OCI-LY7 (cell line): Measurements from ENCODE around the gene IGF2. TPM values are rescaled to one million over a fixed set of nuclear protein-coding genes. Genes with fewer than 3 reads are reported as not detected.

ENCODE experiments used
- BruUV-seq: library from RNA; stranded (reverse); fragments of 400-500 nt; replicated peaks from 2 replicates; lab custom pipeline; 2021; lab: Mats Ljungman, UMichigan
- CTCF ChIA-PET: fragments of 300-600 bp; sonication (Branson Sonifier 250); formaldehyde crosslinking; loops from one replicate; lab custom pipeline; 2022; ENCODE audit warnings: antibody characterized with exemption; ENCODE audit not compliant: unreplicated experiment; lab: Charles Lee
- POLR2A ChIA-PET: fragments of 300-600 bp; sonication (Branson Sonifier 250); formaldehyde crosslinking; loops from one replicate; lab custom pipeline; 2022; ENCODE audit warnings: antibody characterized with exemption; lab: Charles Lee
- DNase-seq: peaks from one replicate; pipeline ENCODE4 v3.0.0-alpha.2; 2015; ENCODE audit warnings: low spot score
- H2AFZ ChIP-seq: fragments of 200-600 bp; sonication (generic), shearing (Covaris generic); 2 replicates; pipeline ENCODE4 v1.6.1; 2014; ENCODE audit warnings: mild to moderate bottlenecking, antibody characterized with exemption, low read length, moderate library complexity
- H3K27ac ChIP-seq: fragments of 200-600 bp; sonication (generic); 2 replicates; pipeline ENCODE4 v1.5.1; 2014; ENCODE audit warnings: mixed run types, low read depth, mild to moderate bottlenecking, moderate library complexity, low read length, inconsistent platforms; ENCODE audit not compliant: poor library complexity, severe bottlenecking
- H3K36me3 ChIP-seq: fragments of 200-600 bp; sonication (generic); 2 replicates; pipeline ENCODE4 v1.6.1; 2014; ENCODE audit warnings: mild to moderate bottlenecking, antibody characterized with exemption, low read length, moderate library complexity, mixed read lengths; ENCODE audit not compliant: insufficient read depth
- H3K4me1 ChIP-seq: fragments of 200-600 bp; sonication (generic); 2 replicates; pipeline ENCODE4 v1.5.1; 2014; ENCODE audit warnings: mild to moderate bottlenecking, low read length; ENCODE audit not compliant: insufficient read depth, poor library complexity, severe bottlenecking
- H3K4me2 ChIP-seq: fragments of 200-600 bp; sonication (generic); 2 replicates; pipeline ENCODE4 v1.6.1; 2014; ENCODE audit warnings: mild to moderate bottlenecking, low read length
- H3K4me3 ChIP-seq: fragments of 200-600 bp; sonication (generic); 2 replicates; pipeline ENCODE4 v1.5.1; 2014; ENCODE audit warnings: mild to moderate bottlenecking, low read depth, low read length; ENCODE audit not compliant: poor library complexity, severe bottlenecking
- H3K79me2 ChIP-seq: fragments of 200-600 bp; sonication (generic); 2 replicates; pipeline ENCODE4 v1.6.1; 2016; ENCODE audit warnings: low read depth, mild to moderate bottlenecking, low read length, moderate library complexity, mixed read lengths; ENCODE audit not compliant: insufficient read depth
- H3K9me2 ChIP-seq: fragments of 200-600 bp; sonication (generic); 2 replicates; pipeline ENCODE4 v1.6.1; 2016; ENCODE audit warnings: mild to moderate bottlenecking, low read length, mixed read lengths; ENCODE audit not compliant: insufficient read depth
- H3K9me3 ChIP-seq: fragments of 200-600 bp; sonication (generic); 2 replicates; pipeline ENCODE4 v1.6.1; 2014; ENCODE audit warnings: mild to moderate bottlenecking, mixed run types, low read length, mixed read lengths
- H4K20me1 ChIP-seq: fragments of 200-600 bp; sonication (generic); 2 replicates; pipeline ENCODE4 v1.6.1; 2014; ENCODE audit warnings: mild to moderate bottlenecking, antibody characterized with exemption, low read length, moderate library complexity, mixed read lengths; ENCODE audit not compliant: insufficient read depth
- EZH2phosphoT487 ChIP-seq: fragments of 200-600 bp; sonication (generic); IDR thresholded peaks from 2 replicates; pipeline ENCODE4 v1.6.1; 2018; ENCODE audit warnings: low read depth, borderline replicate concordance, mild to moderate bottlenecking, mixed run types, antibody characterized with exemption, low read length, moderate library complexity, mixed read lengths
- intact Hi-C: fragments of 100-400 bp; cut with micrococcal nuclease; formaldehyde crosslinking; loops from one replicate; pipeline ENCODE4 v1.10.0; 2022; ENCODE audit not compliant: unreplicated experiment
- total RNA-seq, 2 experiments: library from RNA; depleted of rRNA in 1 of 2; stranded (reverse); fragments of >200 nt in 1 of 2; shearing (Covaris generic) in 1 of 2; gene quantifications; 2 replicates each; pipeline ENCODE4 v1.2.3, GENCODE V29; 2014 to 2022
- TF ChIP-seq, protein P1 (sequence below): fragments of 200-600 bp; sonication (generic); conservative IDR thresholded peaks from 2 replicates; pipeline ENCODE4 v1.5.1; 2014; ENCODE audit warnings: mild to moderate bottlenecking, antibody characterized with exemption, low read length, moderate library complexity, mixed read lengths

The IGF2 gene
- total RNA-seq, 2 experiments from 2014 or later: not detected

DNA sequence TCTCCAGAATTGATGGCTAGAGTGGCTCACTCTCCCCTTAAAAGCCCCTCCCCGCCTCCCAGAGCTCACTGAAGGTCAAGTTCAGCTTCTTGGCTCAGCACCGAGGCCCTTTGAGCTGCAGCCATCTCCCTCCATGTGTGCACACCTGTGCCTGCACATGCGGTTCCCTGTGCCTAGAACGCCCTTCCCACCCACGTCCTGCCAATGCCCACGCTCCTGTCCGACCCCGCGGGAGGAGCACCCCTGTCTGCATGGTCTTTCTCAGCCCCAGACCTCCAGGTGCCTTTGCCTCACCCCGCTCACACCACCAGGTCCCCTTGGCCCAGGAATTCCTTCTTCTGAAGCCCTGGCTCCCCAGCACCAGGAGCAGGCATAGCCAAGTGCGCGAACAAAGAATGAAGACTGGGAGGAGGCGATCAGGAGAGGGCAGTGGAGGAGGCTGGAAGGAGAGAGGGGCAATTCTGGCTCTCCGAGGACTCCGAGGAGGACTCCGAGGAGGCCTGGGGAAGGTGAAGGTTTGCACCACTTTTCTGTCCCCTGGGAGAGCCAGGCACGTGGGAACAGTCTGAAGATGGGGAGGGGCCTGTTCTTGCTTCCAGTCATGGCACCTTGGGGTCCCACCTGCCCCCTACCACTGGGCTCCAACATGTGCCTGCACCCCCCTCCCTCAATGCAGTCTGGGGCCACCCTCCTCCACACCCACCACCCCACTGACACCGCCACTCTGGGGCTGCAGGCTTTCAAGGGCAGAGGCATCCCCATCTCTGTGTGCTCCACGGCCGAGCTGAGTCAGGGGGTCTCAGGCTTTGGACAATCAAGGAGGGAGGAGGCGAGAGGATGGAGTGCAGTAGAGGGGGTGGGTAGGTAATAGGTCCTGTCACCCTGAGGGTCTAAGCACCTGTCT is 17.7 kb downstream of the IGF2 start:
- Histone ChIP-seq H3K9me3 (no peaks in the 10 kb centered on the region), H4K20me1 (no peaks in the 10 kb centered on the region), H3K36me3 (no peaks in the 10 kb centered on the region), H3K79me2 (no peaks in the 10 kb centered on the region), H3K9me2 (no peaks in the 10 kb centered on the region), H3K27ac (no peak overlapping the region), H3K4me1 (no peaks in the 10 kb centered on the region), H3K4me3 (no peak overlapping the region), H3K4me2 (no peak overlapping the region), H2AFZ (no peak overlapping the region)
- TF ChIP-seq EZH2phosphoT487: no peak
- TF ChIP-seq, protein P1, sequence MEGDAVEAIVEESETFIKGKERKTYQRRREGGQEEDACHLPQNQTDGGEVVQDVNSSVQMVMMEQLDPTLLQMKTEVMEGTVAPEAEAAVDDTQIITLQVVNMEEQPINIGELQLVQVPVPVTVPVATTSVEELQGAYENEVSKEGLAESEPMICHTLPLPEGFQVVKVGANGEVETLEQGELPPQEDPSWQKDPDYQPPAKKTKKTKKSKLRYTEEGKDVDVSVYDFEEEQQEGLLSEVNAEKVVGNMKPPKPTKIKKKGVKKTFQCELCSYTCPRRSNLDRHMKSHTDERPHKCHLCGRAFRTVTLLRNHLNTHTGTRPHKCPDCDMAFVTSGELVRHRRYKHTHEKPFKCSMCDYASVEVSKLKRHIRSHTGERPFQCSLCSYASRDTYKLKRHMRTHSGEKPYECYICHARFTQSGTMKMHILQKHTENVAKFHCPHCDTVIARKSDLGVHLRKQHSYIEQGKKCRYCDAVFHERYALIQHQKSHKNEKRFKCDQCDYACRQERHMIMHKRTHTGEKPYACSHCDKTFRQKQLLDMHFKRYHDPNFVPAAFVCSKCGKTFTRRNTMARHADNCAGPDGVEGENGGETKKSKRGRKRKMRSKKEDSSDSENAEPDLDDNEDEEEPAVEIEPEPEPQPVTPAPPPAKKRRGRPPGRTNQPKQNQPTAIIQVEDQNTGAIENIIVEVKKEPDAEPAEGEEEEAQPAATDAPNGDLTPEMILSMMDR: no peak
- no peak for DNase-seq
- ChIA-PET POLR2A (no interaction called here), CTCF (interaction anchor here (1.2 kb wide), 1 partner anchor 30 kb away, joined by 3 read pairs; no protein-coding TSS in a partner anchor)
- intact Hi-C loops: no loop called here
- no TSS peak for BruUV-seq

DNA sequence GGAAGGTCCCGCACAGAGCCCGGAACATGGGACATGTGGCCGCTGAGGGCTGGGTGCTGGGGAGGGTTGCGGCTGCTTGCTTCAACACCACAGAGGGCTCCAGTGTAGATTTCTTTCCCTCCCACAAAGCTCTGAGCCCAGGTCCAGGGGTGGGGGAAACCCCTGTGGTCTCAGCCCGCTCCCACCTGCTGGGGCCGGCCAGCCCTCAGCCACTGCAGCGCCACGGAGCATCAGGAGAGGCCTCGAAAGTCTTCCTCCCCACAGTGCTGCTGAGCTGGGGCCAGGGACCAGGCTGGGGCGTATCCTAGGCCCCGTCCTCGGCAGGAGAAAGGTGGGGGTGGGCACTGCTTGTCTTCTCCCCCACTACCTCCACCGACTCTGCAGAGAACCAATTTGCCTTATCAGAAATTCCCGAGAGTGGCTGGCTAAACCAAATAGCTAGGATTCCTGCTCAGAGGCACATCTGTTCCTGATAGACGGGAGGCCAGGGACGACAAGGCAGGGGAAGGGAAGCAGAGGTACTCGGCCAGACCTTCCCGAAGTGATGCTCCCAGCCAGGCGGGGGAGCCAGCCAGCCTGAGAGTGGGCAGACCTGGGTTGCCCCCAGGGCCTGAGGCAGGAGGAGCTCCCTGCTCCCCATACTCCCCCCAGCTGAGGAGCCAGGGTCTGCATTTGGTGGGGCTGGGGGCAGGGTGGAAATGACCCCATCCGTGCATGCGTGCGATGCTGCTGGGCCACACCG is 18.7 kb downstream of the IGF2 start:
- Histone ChIP-seq H3K9me3 (no peaks in the 10 kb centered on the region), H3K4me2 (no peak overlapping the region), H3K4me1 (no peaks in the 10 kb centered on the region), H3K4me3 (no peak overlapping the region), H2AFZ (no peak overlapping the region), H3K9me2 (no peaks in the 10 kb centered on the region), H3K36me3 (no peaks in the 10 kb centered on the region), H3K27ac (no peak overlapping the region), H3K79me2 (no peaks in the 10 kb centered on the region), H4K20me1 (no peaks in the 10 kb centered on the region)
- CTCF ChIA-PET: interaction anchor here (1.2 kb wide), 1 partner anchor 31 kb away, joined by 3 read pairs; no protein-coding TSS in a partner anchor
- no peak for DNase-seq
- POLR2A ChIA-PET: no interaction called here
- no TSS peak for BruUV-seq
- no peak for TF ChIP-seq EZH2phosphoT487
- TF ChIP-seq, protein P1: no peak
- intact Hi-C loops: no loop called here
